ENCODE data around the gene SF3A1. TPM values are rescaled to one million over a fixed set of nuclear protein-coding genes. Genes with fewer than 3 reads are reported as not detected.

Gene SF3A1
- total and polyA plus RNA-seq, 5 experiments from 2014 or later = 66.5 to 314 (median 119) TPM

GRCh38 chr22:30289141-30289979 lies 67.3 kb downstream of the SF3A1 start, which contains the start of gene CASTOR1:
Gene CASTOR1 (minus strand): TSS chr22:30289505. CDS start chr22:30289497, 8 bp downstream.
- Mint-ChIP-seq H3K36me3 (peaks cover 0 to 35% (median 20%) of the 10 kb centered on the region in 3 donors), H3K4me1 (peaks cover 13 to 60% (median 49%) of the 10 kb centered on the region in 4 donors)
- POLR2A ChIA-PET = interaction anchor here (0.9 to 13.0 kb wide), 17 partner anchors 12 to 135 kb away, joined by 3 to 416 read pairs (median 11); partner anchors contain the start of genes CCDC157, MTFP1, OSM and RNF215

GRCh38 chr22:30288419-30289140 lies 68.1 kb downstream of the SF3A1 start:
- H3K4me3 Mint-ChIP-seq = peak overlapping the region; percentile 83 to 95 (median 92)
- peaks cover 9 to 55% (median 42%) of the 10 kb centered on the region in 4 donors for H3K4me1 Mint-ChIP-seq
- no peaks in the 10 kb centered on the region for H3K27me3 Mint-ChIP-seq
- no peaks in the 10 kb centered on the region for H3K9me3 Mint-ChIP-seq
- peak overlapping the region; percentile 82 to 96 (median 92) for H3K27ac Mint-ChIP-seq
- ATAC-seq = no peak
- peak in 1 of 10 donors; percentile 26 for DNase-seq
- peaks cover 0 to 30% (median 15%) of the 10 kb centered on the region in 3 donors for H3K36me3 Mint-ChIP-seq
- POLR2A ChIA-PET = interaction anchor here (0.9 to 13.0 kb wide), 19 partner anchors 11 to 136 kb away, joined by 3 to 416 read pairs (median 9); partner anchors contain the start of genes CCDC157, MTFP1, OSM and RNF215

More at GRCh38 chr22:30289141-30289979, 67.3 kb downstream of the SF3A1 start, which contains the start of gene CASTOR1:
- H3K9me3 Mint-ChIP-seq = no peaks in the 10 kb centered on the region
- DNase-seq = peak; percentile 77 to 93 (median 86)
- peak; percentile 76 to 77 for ATAC-seq
- peak within 1 kb of the TSS; percentile 87 to 95 (median 92) for H3K4me3 Mint-ChIP-seq
- H3K27ac Mint-ChIP-seq = peak within 1 kb of the TSS; percentile 89 to 97 (median 95)
- H3K27me3 Mint-ChIP-seq = no peaks in the 10 kb centered on the region

DNA sequence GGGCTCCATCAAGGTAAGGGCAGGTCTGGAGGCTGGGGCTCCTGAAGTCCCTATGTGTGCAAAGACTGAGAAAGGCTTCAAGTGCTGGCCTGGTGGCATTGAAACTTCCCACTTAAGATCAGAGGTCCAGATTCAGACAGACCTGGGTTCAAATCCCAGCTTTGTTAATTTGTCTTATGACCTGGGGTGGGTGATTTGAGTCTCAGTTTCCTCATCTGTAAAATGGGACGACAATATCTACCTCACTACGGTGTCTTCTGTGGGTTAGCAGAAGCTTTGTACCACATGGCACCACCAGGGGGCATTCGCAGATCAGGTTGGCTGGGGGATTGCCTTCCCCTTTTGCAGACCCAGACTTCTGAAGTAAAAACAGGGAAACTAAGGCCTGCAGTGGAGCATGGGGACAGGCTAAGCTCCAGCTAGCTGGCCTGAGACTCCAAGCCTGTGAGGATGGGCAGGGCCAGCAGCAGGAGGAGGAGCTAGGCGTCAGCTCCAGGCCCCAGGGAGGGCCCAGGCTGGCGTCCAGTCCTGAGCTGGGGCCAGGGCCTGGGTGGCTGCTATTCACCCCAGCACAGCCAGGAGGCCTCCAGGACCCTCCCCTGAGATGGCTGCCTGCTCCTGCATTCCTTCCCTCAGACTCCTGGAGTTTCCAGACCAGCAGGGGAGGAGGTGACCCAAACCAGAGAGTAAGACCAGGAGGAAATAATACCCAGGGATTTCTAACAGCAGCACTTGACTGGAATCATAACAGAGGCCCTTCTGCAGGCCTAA lies 68.9 kb downstream of the SF3A1 start:
- peaks cover 11 to 55% (median 43%) of the 10 kb centered on the region in 4 donors for H3K4me1 Mint-ChIP-seq
- POLR2A ChIA-PET = interaction anchor here (0.8 to 13.0 kb wide), 17 partner anchors 11 to 181 kb away, joined by 3 to 416 read pairs (median 9); partner anchors contain the start of genes CCDC157, MTFP1, OSM and RNF215

DNA sequence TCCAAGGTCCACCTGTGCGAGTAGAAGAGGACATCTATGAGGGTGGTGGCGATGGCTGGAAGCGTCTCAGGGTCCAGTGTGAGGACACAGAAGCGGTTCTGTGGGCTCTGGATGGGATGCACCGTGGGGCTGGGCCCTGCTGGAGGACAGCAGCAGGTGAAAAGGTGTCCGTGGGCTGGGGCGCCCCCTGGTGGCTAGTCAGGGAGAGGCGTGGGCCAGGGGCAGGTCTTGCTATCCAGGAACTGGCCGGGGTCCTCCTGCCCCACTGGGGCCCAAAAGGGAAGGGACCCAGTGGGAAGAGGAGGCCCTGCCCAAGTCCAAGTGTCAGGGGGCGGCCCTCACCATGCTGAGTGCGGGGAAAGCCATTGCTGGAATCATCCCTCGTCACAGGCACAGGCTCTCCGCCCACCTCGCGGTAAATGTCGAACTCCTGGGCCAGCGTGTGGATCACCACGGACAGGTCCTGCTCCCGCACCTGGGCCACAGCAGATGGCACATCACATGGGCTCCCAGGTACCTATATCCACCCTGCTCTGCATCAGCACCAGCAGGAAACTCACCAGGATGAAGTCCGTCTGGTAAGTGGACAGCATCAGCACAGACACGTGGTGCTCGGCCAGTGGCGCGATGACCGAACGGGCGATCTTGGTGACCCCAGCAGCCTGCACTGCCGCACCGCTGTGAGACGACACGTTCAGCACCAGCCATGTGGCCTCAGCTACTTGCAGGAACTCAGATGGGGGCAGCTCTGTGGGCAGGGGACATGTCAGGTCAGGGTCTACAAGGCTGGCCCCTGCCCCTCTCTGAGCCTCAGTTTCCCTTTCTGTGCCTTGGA lies 69.7 kb downstream of the SF3A1 start:
- peaks cover 11 to 55% (median 49%) of the 10 kb centered on the region in 4 donors for H3K4me1 Mint-ChIP-seq
- H3K4me3 Mint-ChIP-seq = peak overlapping the region in 2 of 10 donors; percentile 22 to 71
- ATAC-seq (peak; percentile 9 to 22), DNase-seq (peak; percentile 68 to 90 (median 83))
- no peaks in the 10 kb centered on the region for H3K27me3 Mint-ChIP-seq
- H3K27ac Mint-ChIP-seq = peak overlapping the region; percentile 15 to 92 (median 60)
- POLR2A ChIA-PET = interaction anchor here (0.8 to 13.0 kb wide), 12 partner anchors 10 to 180 kb away, joined by 3 to 416 read pairs (median 49); partner anchors contain the start of genes CCDC157, MTFP1, OSM and RNF215
- peaks cover 0 to 18% (median 6%) of the 10 kb centered on the region in 3 donors for H3K36me3 Mint-ChIP-seq
- H3K9me3 Mint-ChIP-seq = no peaks in the 10 kb centered on the region

More for the DNA sequence above, 68.9 kb downstream of the SF3A1 start:
- H3K27me3 Mint-ChIP-seq = no peaks in the 10 kb centered on the region
- no peaks in the 10 kb centered on the region for H3K9me3 Mint-ChIP-seq
- peaks cover 0 to 23% (median 8%) of the 10 kb centered on the region in 3 donors for H3K36me3 Mint-ChIP-seq
- peak overlapping the region; percentile 83 to 95 (median 92) for H3K4me3 Mint-ChIP-seq
- peak overlapping the region; percentile 82 to 96 (median 92) for H3K27ac Mint-ChIP-seq
- DNase-seq (peak; percentile 76 to 95 (median 90)), ATAC-seq (peak; percentile 35 to 47)

GRCh38 chr22:30286331-30286730 lies 70.4 kb downstream of the SF3A1 start:
- ATAC-seq = no peak
- POLR2A ChIA-PET = interaction anchor here (1.0 to 7.7 kb wide), 3 partner anchors 29 to 101 kb away, joined by 3 to 198 read pairs (median 76); partner anchors contain the start of genes CCDC157, RNF215 and SF3A1

GRCh38 chr22:30285846-30286200 lies 70.9 kb downstream of the SF3A1 start:
- no peak for ATAC-seq
- peak overlapping the region in 1 of 10 donors; percentile 27 for H3K27ac Mint-ChIP-seq
- DNase-seq = no peak
- H3K36me3 Mint-ChIP-seq = peaks cover 0 to 11% (median 6%) of the 10 kb centered on the region in 3 donors
- no peaks in the 10 kb centered on the region for H3K9me3 Mint-ChIP-seq
- H3K27me3 Mint-ChIP-seq = no peaks in the 10 kb centered on the region
- H3K4me3 Mint-ChIP-seq = no peak overlapping the region
- POLR2A ChIA-PET = interaction anchor here (1.0 to 7.7 kb wide), 4 partner anchors 19 to 102 kb away, joined by 3 to 198 read pairs (median 40); partner anchors contain the start of genes CCDC157, OSM, RNF215 and SF3A1
- peaks cover 8 to 46% (median 40%) of the 10 kb centered on the region in 4 donors for H3K4me1 Mint-ChIP-seq

More at GRCh38 chr22:30286331-30286730, 70.4 kb downstream of the SF3A1 start:
- Mint-ChIP-seq H3K36me3 (peaks cover 0 to 13% (median 6%) of the 10 kb centered on the region in 3 donors), H3K4me3 (peak overlapping the region in 1 of 10 donors; percentile 22), H3K27ac (peak overlapping the region in 5 of 10 donors; percentile 19 to 83 (median 76)), H3K27me3 (no peaks in the 10 kb centered on the region), H3K4me1 (peaks cover 8 to 49% (median 44%) of the 10 kb centered on the region in 4 donors), H3K9me3 (no peaks in the 10 kb centered on the region)
- DNase-seq = no peak

DNA sequence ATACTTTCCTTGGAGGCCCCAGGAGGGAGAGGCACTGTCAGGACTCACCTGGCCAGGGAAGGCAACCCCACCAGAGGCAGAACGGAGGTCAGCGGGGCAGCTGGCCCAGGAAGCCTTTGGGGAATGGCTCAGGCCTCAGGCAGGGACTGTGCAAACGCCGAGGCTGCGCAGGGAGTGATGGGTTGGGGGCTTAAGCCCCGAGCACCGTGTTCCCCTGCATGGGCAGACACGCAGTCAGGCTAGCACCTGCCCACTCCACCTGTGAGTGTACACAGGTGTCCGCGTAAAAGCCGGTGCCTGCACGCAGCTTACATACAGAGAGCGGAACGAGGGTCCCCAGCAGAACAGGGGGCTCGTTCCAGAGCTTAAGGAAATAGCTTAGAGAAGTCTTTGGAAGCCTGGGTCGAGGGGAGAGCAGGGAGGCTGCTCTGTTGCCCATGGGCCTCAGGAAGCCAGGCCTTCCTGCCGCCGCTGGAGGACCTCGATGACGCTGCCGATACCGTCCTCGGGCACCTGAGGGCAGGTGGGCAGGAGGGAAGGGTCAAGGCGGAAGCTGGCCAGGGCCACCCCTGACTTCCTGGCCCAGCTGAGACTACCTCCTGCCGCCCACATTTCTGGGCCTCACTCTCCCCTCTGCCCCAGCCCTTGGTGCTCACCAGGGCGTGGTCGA lies 71.4 kb downstream of the SF3A1 start:
- Mint-ChIP-seq H3K4me1 (peaks cover 5 to 41% (median 35%) of the 10 kb centered on the region in 4 donors), H3K9me3 (no peaks in the 10 kb centered on the region), H3K27ac (no peak overlapping the region), H3K27me3 (no peaks in the 10 kb centered on the region), H3K36me3 (peaks cover 0 to 11% (median 6%) of the 10 kb centered on the region in 3 donors), H3K4me3 (no peak overlapping the region)
- DNase-seq = no peak
- POLR2A ChIA-PET = interaction anchor here (0.6 to 7.7 kb wide), 4 partner anchors 19 to 102 kb away, joined by 3 to 198 read pairs (median 4); partner anchors contain the start of genes CCDC157, OSM, RNF215 and SF3A1
- ATAC-seq = no peak

- Mint-ChIP-seq H3K27me3 (no peaks in the 10 kb centered on the region), H3K9me3 (no peaks in the 10 kb centered on the region), H3K4me1 (peaks cover 4 to 37% (median 32%) of the 10 kb centered on the region in 4 donors), H3K27ac (peak overlapping the region in 1 of 10 donors; percentile 21), H3K4me3 (no peak overlapping the region), H3K36me3 (peaks cover 0 to 11% (median 6%) of the 10 kb centered on the region in 3 donors)
- POLR2A ChIA-PET = interaction anchor here (0.6 to 7.7 kb wide), 3 partner anchors 18 to 103 kb away, joined by 3 to 198 read pairs (median 4); partner anchors contain the start of genes OSM and RNF215
- DNase-seq (no peak), ATAC-seq (no peak)
These were observed 72.0 kb downstream of the SF3A1 start for GRCh38 chr22:30284666-30285065.

DNA sequence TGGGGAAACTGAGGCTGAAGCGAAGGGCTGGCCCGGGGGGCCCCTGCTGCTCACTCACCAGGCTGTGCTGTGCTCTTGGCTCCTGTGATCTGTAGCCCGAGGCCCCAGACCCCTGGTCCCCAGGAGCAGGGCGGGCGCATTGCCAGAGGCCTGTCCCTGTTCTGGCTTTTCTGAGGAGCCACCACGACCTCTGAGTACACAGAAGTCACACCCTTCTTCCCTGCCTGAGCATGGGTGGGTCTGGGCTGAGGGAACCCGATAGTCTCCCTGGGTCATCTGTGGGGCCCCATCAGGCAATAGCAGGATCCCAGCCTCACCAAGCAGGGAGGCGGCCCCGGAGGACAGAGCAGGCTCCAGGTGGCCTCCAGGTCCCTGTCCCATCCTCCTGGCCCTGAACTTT lies 72.5 kb downstream of the SF3A1 start:
- Mint-ChIP-seq H3K36me3 (peaks cover 0 to 11% (median 6%) of the 10 kb centered on the region in 3 donors), H3K27ac (peak overlapping the region in 1 of 10 donors; percentile 21), H3K4me3 (no peak overlapping the region), H3K27me3 (no peaks in the 10 kb centered on the region), H3K9me3 (no peaks in the 10 kb centered on the region), H3K4me1 (peaks cover 5 to 39% (median 36%) of the 10 kb centered on the region in 4 donors)
- POLR2A ChIA-PET = interaction anchor here (0.6 to 1.6 kb wide), 3 partner anchors 18 to 142 kb away, joined by 3 to 4 read pairs (median 3); partner anchors contain the start of gene OSM
- DNase-seq = no peak
- no peak for ATAC-seq

- Mint-ChIP-seq H3K4me3 (peak overlapping the region in 1 of 10 donors; percentile 4), H3K36me3 (peaks cover 0 to 11% (median 6%) of the 10 kb centered on the region in 3 donors), H3K4me1 (peaks cover 8 to 41% (median 39%) of the 10 kb centered on the region in 4 donors), H3K27me3 (no peaks in the 10 kb centered on the region), H3K27ac (peak overlapping the region in 2 of 10 donors; percentile 21 to 60), H3K9me3 (no peaks in the 10 kb centered on the region)
- POLR2A ChIA-PET = interaction anchor here (0.8 to 2.3 kb wide), 4 partner anchors 19 to 143 kb away, joined by 3 to 15 read pairs (median 3); no protein-coding TSS in a partner anchor
- DNase-seq (no peak), ATAC-seq (no peak)
These were observed 73.4 kb downstream of the SF3A1 start for GRCh38 chr22:30283342-30283741.

Data from naive thymus-derived CD8-positive, alpha-beta T cell (primary cell).